ENCODE measurements around the gene SGCE. TPM values are rescaled to one million over a fixed set of nuclear protein-coding genes. Genes with fewer than 3 reads are reported as not detected.

The SGCE gene
- total and polyA plus RNA-seq, 10 of the 15 experiments (the other 5 are each of a cell fraction or from before 2014, with no cell fraction given): 30.5 to 80.1 (median 49.2) TPM

- Histone ChIP-seq H3K4me2 (ENCODE audit: control insufficient read depth, insufficient read depth) (no peak overlapping the region), H3K4me3 (no peak overlapping the region), H3K27me3 (replicated peaks in 1 of 2; ENCODE audit: control insufficient read depth in 2 of 2, insufficient read depth in 2 of 2, low read length in 1 of 2) (no peaks in the 10 kb centered on the region), H3K79me2 (ENCODE audit: control insufficient read depth, insufficient read depth, low read length) (no peaks in the 10 kb centered on the region), H3K36me3 (ENCODE audit: control insufficient read depth in 2 of 2, insufficient read depth in 2 of 2, low read length in 1 of 2) (no peaks in the 10 kb centered on the region; a peak in 1 of 4 replicates), H2AFZ (ENCODE audit: control insufficient read depth, low read depth, low read length) (no peak overlapping the region), H3K9ac (ENCODE audit: control insufficient read depth, insufficient read depth, low read length) (no peak overlapping the region), H3K9me3 (replicated peaks; ENCODE audit: control insufficient read depth, insufficient read depth, low read length) (no peaks in the 10 kb centered on the region), H4K20me1 (ENCODE audit: control insufficient read depth, insufficient read depth) (no peaks in the 10 kb centered on the region), H3K4me1 (ENCODE audit: control insufficient read depth, insufficient read depth, low read length) (no peaks in the 10 kb centered on the region), H3K27ac (ENCODE audit: control insufficient read depth, insufficient read depth) (no peak overlapping the region)
- ChIA-PET RAD21 (ENCODE audit: unreplicated experiment) (no interaction called here), POLR2A (no interaction called here), SMC1A (ENCODE audit: uncharacterized antibody, unreplicated experiment) (no interaction called here), CTCF (interaction anchor here (0.6 kb wide), 1 partner anchor 88 kb away, joined by 3 read pairs; no protein-coding TSS in a partner anchor)
- intact Hi-C loops (cut with micrococcal nuclease; ENCODE audit: unreplicated experiment) (no loop called here), in situ Hi-C loops (cut with MboI) (no loop called here)
- FAIRE-seq (no peak), DNase-seq (ENCODE audit: low read depth, low spot score) (no peak), ATAC-seq (no peak)
- WGBS (ENCODE audit: insufficient coverage, insufficient replicate concordance, low lambda C conversion rate, missing lambda C conversion rate): 83% methylated on average over 1 of the region's 1 CpG
- BruUV-seq (replicated peaks): no TSS peak
- no peak for TF ChIP-seq RAD21 (IDR thresholded peaks at IDR 0.05; ENCODE audit: insufficient read depth, low read depth, low read length)
- no peak for TF ChIP-seq E4F1 (IDR thresholded peaks at IDR 0.05; ENCODE audit: borderline replicate concordance, partially characterized antibody)
- no peak for TF ChIP-seq GATAD2B (conservative IDR thresholded peaks at IDR 0.05; ENCODE audit: low read depth)
- TF ChIP-seq MYC (IDR thresholded peaks at IDR 0.05; ENCODE audit: insufficient read depth, insufficient read length, insufficient replicate concordance, low read length, severe bottlenecking): no peak
- TF ChIP-seq POLR2A (IDR thresholded peaks at IDR 0.05; ENCODE audit: low read depth, low read length): no peak
- TF ChIP-seq NRF1 (conservative IDR thresholded peaks at IDR 0.05; ENCODE audit: low read depth, low read length): no peak
- TF ChIP-seq TCF3 (IDR thresholded peaks at IDR 0.05; ENCODE audit: borderline replicate concordance, insufficient read depth, low read depth, low read length): no peak
- TF ChIP-seq WRNIP1 (IDR thresholded peaks at IDR 0.05; ENCODE audit: borderline replicate concordance, low read depth, low read length): no peak
- TF ChIP-seq EED (IDR thresholded peaks at IDR 0.05; ENCODE audit: low read depth): no peak
- TF ChIP-seq NFYA (IDR thresholded peaks at IDR 0.05; ENCODE audit: borderline replicate concordance, low read depth, low read length): no peak
- TF ChIP-seq CHD2 (IDR thresholded peaks at IDR 0.05; ENCODE audit: borderline replicate concordance, low read depth, low read length): no peak
- no peak for TF ChIP-seq HDGF (IDR thresholded peaks at IDR 0.05)
These were observed 115.5 kb downstream of the SGCE start for GRCh38 chr7:94540428-94540827.

Other genes with a start within 250 kb of the SGCE start
- gene CASD1, start 146.3 kb downstream of the SGCE start, total RNA-seq (2014; rRNA removed): 12.6 and 15.5 TPM in 2 replicates
- gene CASD1, start 146.3 kb downstream of the SGCE start, total RNA-seq (2014; rRNA removed; fragmentation: Illumina TruSeq; extraction: Trizol): 11.6 and 12.6 TPM in 2 replicates
- gene CASD1, start 146.3 kb downstream of the SGCE start, total RNA-seq (2021): 11.4 and 11.8 TPM in 2 replicates
- 18.6 and 32.6 TPM in 2 replicates for gene CASD1, start 146.3 kb downstream of the SGCE start, polyA plus RNA-seq (2011; rRNA removed)
- gene CASD1, start 146.3 kb downstream of the SGCE start, polyA plus RNA-seq (2014; fragmentation: Illumina TruSeq; extraction: Trizol): 13.0 and 16.4 TPM in 2 replicates
- 1 to 10 TPM; 4.0 to 7.1 TPM for gene CASD1, start 146.3 kb downstream of the SGCE start, polyA plus RNA-seq (2014; fragmentation: Nextera tagmentation; extraction: Ambion mirVana)
- 6.4 and 10.0 TPM in 2 replicates for gene CASD1, start 146.3 kb downstream of the SGCE start, polyA plus RNA-seq (2014; rRNA removed)
- gene CASD1, start 146.3 kb downstream of the SGCE start, polyA plus RNA-seq (2016; fragmentation: Nextera tagmentation; extraction: Ambion mirVana): 1 to 10 TPM; 5.0 to 7.5 TPM

Data from GM12878 (cell line).